Measurements from ENCODE around the gene FHDC1. TPM values are rescaled to one million over a fixed set of nuclear protein-coding genes. Genes with fewer than 3 reads are reported as not detected.

The FHDC1 gene
- total RNA-seq, 1 experiment from 2014 or later = 18.1 TPM

GRCh38 chr4:153021276-153021675 lies 85.2 kb downstream of the FHDC1 start:
- ATAC-seq (no peak), DNase-seq (ENCODE audit: low spot score) (no peak)
- Mint-ChIP-seq H3K27ac (no peak overlapping the region), H3K36me3 (no peaks in the 10 kb centered on the region), H3K27me3 (ENCODE audit: low read depth) (peaks cover 3% of the 10 kb centered on the region; the same call in 1 of the 2 replicates), H3K9me3 (no peaks in the 10 kb centered on the region; the same call in 1 of the 2 replicates), H3K4me3 (no peak overlapping the region), H3K4me1 (peaks cover 27% of the 10 kb centered on the region)
- ChIA-PET CTCF (interaction anchor here (1.0 kb wide), 1 partner anchor 21 kb away, joined by 6 read pairs; no protein-coding TSS in a partner anchor), POLR2A (no interaction called here)
- TF ChIP-seq ZNF423 (CRISPR knock-in tag; IDR thresholded peaks at IDR 0.05) (no peak), ZNF121 (CRISPR knock-in tag; IDR thresholded peaks at IDR 0.05) (no peak), SMAD4 (CRISPR knock-in tag; IDR thresholded peaks at IDR 0.05) (no peak), NFYB (CRISPR knock-in tag; conservative IDR thresholded peaks at IDR 0.05; ENCODE audit: low read depth) (no peak), CTCF (IDR thresholded peaks at IDR 0.05) (no peak), TEAD4 (CRISPR knock-in tag; IDR thresholded peaks at IDR 0.05) (no peak), ATF6 (CRISPR knock-in tag; IDR thresholded peaks at IDR 0.05) (no peak)

GRCh38 chr4:153022241-153022715 lies 86.2 kb downstream of the FHDC1 start:
- POLR2A ChIA-PET = no interaction called here
- no peak for TF ChIP-seq RELA (CRISPR knock-in tag; IDR thresholded peaks at IDR 0.05; ENCODE audit: borderline replicate concordance)
- TF ChIP-seq NFATC4 (CRISPR knock-in tag; IDR thresholded peaks at IDR 0.05) = no peak
- no peak for TF ChIP-seq ERG (CRISPR knock-in tag; IDR thresholded peaks at IDR 0.05)
- no peak for TF ChIP-seq ZBTB21 (CRISPR knock-in tag; IDR thresholded peaks at IDR 0.05; ENCODE audit: borderline replicate concordance)
- no peak for TF ChIP-seq NFE2L1 (CRISPR knock-in tag; IDR thresholded peaks at IDR 0.05)
- no peak for TF ChIP-seq SMAD3 (CRISPR knock-in tag; IDR thresholded peaks at IDR 0.05; ENCODE audit: borderline replicate concordance)
- TF ChIP-seq OVOL2 (CRISPR knock-in tag; IDR thresholded peaks at IDR 0.05; ENCODE audit: borderline replicate concordance) = no peak
- no peak for TF ChIP-seq NR3C1 (CRISPR knock-in tag; conservative IDR thresholded peaks at IDR 0.05; ENCODE audit: low read depth)
- peaks cover 24% of the 10 kb centered on the region for H3K4me1 Mint-ChIP-seq
- CTCF ChIA-PET = interaction anchor here (1.0 kb wide), 1 partner anchor 20 kb away, joined by 6 read pairs; no protein-coding TSS in a partner anchor
- ATAC-seq (no peak; the same call in none of the 2 replicates), DNase-seq (ENCODE audit: low spot score) (no peak)
- no peaks in the 10 kb centered on the region for H3K36me3 Mint-ChIP-seq
- H3K27me3 Mint-ChIP-seq (ENCODE audit: low read depth) = peaks cover 3% of the 10 kb centered on the region; the same call in 1 of the 2 replicates
- H3K9me3 Mint-ChIP-seq = no peaks in the 10 kb centered on the region; the same call in 1 of the 2 replicates
- no peak overlapping the region for H3K4me3 Mint-ChIP-seq
- H3K27ac Mint-ChIP-seq = no peak overlapping the region

GRCh38 chr4:153023139-153023538 lies 87.0 kb downstream of the FHDC1 start:
- peaks cover 24% of the 10 kb centered on the region for H3K4me1 Mint-ChIP-seq
- CTCF ChIA-PET = no interaction called here
- no peak for ATAC-seq
- no peak overlapping the region for H3K27ac Mint-ChIP-seq
- H3K27me3 Mint-ChIP-seq (ENCODE audit: low read depth) = peaks cover 3% of the 10 kb centered on the region; the same call in 1 of the 2 replicates
- peaks cover under 1% of the 10 kb centered on the region; the same call in 1 of the 2 replicates for H3K36me3 Mint-ChIP-seq
- POLR2A ChIA-PET = no interaction called here
- H3K4me3 Mint-ChIP-seq = no peak overlapping the region
- H3K9me3 Mint-ChIP-seq = 0 out of 2 replicates have a peak, but pooled peaks cover under 1% of the 10 kb centered on the region
- no peak for DNase-seq (ENCODE audit: low spot score)
- TF ChIP-seq ZNF317 (CRISPR knock-in tag; IDR thresholded peaks at IDR 0.05; ENCODE audit: borderline replicate concordance, low read depth) = no peak
- TF ChIP-seq RELA (CRISPR knock-in tag; IDR thresholded peaks at IDR 0.05; ENCODE audit: borderline replicate concordance) = no peak
- TF ChIP-seq E2F1 (CRISPR knock-in tag; IDR thresholded peaks at IDR 0.05) = no peak
- no peak for TF ChIP-seq CREM (CRISPR knock-in tag; IDR thresholded peaks at IDR 0.05)
- TF ChIP-seq ZBTB21 (CRISPR knock-in tag; IDR thresholded peaks at IDR 0.05; ENCODE audit: borderline replicate concordance) = no peak
- TF ChIP-seq HMGXB4 (CRISPR knock-in tag; IDR thresholded peaks at IDR 0.05) = no peak
- TF ChIP-seq TCF7 (CRISPR knock-in tag; IDR thresholded peaks at IDR 0.05; ENCODE audit: low read depth) = no peak
- no peak for TF ChIP-seq TEAD4 (CRISPR knock-in tag; IDR thresholded peaks at IDR 0.05)
- no peak for TF ChIP-seq SP1 (CRISPR knock-in tag; conservative IDR thresholded peaks at IDR 0.05)
- no peak for TF ChIP-seq ZNF219 (CRISPR knock-in tag; IDR thresholded peaks at IDR 0.05; ENCODE audit: borderline replicate concordance)
- no peak for TF ChIP-seq PREB (CRISPR knock-in tag; IDR thresholded peaks at IDR 0.05; ENCODE audit: borderline replicate concordance)

Data from WTC11 (cell line).